DND-41 (cell line): ENCODE measurements around the gene DYNLRB1.

Experiments used
- CTCF ChIP-seq: IDR thresholded peaks from 2 replicates; pipeline ENCODE4 v1.5.1; 2012; ENCODE audit warnings: borderline replicate concordance, low read length, moderate library complexity, mild to moderate bottlenecking; ENCODE audit not compliant: poor library complexity, severe bottlenecking; ENCODE audit errors: extremely low read depth
- EZH2 ChIP-seq: IDR thresholded peaks from 3 replicates; pipeline ENCODE4 v1.6.1; 2012; ENCODE audit warnings: borderline replicate concordance, low read depth, mild to moderate bottlenecking, moderate library complexity, low read length, inconsistent platforms; ENCODE audit not compliant: severe bottlenecking

- TF ChIP-seq CTCF, result no peak
- no peak for TF ChIP-seq EZH2
Measured at GRCh38 chr20:34512266-34512954, 3.8 kb upstream of the DYNLRB1 start.
